ENCODE measurements around the gene RPA1.
A peak's percentile ranks its signal among the peaks of the same experiment; 100 is the strongest.
"Not testable (repeated sequence)": the region's sequence is repeated elsewhere in the genome, so short reads cannot be mapped to it uniquely, and the experiment has no call there.

The RPA1 gene

DNA sequence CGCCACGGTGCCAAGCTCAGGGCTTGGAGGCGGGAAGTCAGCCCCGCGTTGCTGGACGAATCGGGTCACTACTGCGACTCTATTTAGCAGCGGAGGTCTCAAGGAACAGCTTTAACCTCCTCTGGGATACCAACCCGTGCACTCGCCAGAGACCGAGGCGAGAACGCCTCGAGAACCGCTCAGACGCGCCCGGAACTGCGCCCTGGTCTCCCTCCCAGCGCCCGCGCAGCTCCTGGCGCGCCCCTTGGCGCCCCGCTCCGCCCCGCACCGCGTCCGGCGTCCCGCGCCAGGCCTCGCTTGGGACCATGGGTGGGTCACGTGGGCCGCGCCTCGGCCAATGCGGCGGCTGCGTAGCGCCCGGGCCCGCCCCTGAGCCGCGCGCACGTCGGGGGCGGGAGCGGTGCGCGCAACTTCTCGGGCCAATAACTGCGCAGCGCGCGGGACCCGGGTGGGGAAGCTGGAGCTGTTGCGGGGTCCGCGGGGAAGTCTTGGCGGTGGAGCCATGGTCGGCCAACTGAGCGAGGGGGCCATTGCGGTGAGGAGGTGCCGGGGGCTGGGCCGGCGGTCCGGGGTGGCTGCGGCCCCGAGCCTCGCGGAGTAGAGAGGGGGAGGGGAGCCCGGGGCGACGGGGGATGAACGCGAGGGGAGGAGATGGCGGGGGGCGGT, at the start of gene RPA1, which contains the start of gene SMYD4:
TSS of gene RPA1 (plus strand) at position 414 of the 666 bp plus-strand sequence. CDS start at position 503, 89 bp downstream.
TSS of gene SMYD4 (minus strand) at position 311 of the 666 bp plus-strand sequence. CDS start 1,908 bp downstream, outside the sequence.
- DNase-seq = peak; percentile 92

DNA sequence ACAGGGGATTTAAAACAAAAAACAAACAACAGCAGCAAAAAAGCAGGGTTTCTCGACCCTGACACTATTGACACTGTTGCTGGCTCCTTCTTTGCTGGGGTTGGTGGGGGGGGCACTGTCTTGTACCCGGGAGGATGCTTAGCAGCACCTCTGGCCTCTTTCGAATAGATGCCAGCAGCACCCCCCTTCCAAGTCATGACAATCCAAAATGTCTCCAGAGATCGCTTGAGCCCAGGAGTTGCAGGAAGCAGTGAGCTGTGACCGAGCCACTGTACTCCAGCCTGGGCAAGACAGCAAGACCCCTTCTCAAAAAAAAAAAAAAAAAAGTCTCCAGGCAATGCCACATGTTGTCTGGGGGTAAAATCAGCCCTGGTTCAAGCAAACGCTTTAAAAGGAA, 47.6 kb upstream of the RPA1 start:
- DNase-seq = no peak

DNA sequence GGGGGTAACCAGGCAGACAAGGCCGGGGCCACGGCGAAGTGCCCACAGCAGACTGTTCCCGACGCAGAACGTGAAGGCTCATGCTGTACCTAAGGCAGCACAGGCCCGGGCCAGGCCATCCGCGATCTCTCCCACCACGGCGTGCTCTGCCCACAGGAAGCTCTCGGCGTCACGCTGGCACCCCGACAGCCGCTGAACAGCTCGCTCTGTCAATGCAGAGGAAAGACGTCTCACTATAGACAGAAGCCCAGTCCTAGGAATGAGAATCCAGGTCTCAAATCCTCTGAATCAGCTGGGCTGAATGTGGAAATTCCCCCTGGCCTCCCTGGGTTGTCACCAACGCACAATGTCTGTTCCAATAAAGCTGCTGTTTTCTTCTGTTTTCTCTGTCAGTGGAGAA, 46.5 kb upstream of the RPA1 start:
- no peak for DNase-seq

DNA sequence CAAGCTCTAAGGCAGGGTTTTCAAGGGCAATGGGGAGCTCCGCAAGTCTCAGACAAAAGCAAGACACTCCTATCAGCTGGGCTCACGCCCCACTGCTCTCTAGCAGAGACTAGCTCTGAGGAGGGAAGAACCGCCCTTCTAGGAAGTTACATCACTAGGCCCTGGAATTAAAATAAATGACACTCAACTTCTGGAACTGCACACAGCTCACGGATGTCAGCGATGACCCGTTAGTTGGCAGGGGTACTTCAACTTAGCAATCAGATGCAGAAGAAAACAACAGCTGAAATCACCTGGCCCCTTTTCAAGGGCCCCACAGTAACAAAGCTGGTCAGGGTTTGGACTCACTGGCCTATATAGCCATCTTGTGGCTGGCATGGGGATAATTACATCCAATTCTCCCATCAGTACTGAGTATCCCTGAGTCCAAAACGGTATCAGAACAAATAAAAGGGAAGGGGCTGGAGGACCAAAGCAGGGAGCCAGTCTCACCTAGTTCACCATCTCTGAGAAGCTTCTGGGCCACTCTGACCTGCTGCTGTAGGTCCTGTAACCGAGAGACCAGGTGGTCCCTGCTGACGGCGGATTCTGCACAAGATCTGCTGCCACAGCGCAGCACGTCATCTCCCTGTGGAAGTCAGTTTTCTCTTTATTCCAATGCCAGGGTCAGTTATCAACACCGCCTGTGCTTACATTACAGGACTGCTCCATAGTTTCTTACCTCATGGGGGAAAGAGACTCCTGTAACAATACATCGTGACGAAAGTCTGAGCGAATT, 45.8 kb upstream of the RPA1 start:
- peak; percentile 45 for DNase-seq

DNA sequence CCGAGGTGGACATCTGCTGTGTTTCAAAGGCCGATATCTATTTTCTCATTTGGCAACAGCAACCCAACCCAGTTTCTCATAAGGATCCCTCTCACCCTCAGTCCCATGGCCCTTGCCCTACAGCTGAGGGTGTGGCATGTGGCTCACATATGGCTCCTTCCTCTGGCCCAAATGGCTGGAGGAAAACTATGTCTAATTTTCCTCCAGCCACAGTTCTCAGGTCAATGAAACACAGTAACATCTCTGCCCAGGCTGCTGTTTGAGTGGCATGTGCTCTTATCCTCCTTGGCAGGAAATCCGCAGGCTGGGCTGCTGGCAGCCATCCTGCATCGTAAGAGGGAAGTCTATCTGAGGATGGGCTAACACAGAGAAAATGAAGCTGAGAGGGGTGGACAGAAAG, 43.9 kb upstream of the RPA1 start:
- no peak for DNase-seq

DNA sequence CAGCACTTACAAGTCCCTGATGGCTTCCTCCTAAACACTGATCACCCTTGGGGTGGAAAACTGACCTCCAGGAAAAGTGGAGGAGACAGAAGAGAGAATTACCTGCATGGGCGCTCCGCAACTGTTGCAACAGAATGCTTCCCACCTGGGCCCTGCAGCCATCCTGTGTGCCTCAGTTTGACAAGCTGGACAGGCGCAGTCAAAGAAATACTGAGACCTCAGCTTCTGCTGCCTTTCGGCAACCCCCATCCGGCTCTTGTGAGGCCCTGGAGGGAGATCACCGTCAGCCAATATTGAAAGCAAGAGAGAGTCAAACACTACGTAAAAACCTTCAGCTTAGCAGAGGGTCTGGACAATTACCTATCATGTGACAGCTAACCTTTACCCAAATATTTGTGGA, 43.1 kb upstream of the RPA1 start:
- no peak for DNase-seq

DNA sequence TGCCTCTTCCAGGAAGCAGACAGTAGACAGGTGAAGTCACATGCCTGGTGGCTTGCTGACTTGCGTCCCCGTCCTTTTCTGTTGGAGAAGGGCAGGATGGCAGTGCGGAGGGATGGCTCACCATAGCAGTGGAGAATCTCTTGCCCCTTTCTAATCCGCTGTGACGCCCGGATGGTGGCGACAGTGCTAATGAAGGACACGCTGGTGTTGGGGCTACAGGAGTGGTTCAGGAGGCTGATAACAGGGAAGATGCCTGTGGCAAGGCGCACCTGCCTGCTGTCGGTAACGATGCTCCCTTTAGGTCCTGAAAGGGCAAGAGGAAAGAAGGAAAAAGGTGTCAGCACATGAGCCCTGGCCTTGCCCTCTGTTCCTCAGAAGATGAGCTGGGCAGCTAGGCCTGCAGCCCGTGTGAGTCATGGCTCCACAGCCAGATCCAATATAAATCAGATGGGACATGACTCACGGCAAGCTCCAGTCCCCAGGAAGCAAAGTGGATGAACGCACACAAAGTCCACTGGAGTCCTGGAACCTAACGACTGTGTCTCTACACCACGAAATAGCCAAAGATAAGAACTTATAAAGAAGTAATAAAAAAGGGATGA, 42.4 kb upstream of the RPA1 start:
- no peak for DNase-seq

DNA sequence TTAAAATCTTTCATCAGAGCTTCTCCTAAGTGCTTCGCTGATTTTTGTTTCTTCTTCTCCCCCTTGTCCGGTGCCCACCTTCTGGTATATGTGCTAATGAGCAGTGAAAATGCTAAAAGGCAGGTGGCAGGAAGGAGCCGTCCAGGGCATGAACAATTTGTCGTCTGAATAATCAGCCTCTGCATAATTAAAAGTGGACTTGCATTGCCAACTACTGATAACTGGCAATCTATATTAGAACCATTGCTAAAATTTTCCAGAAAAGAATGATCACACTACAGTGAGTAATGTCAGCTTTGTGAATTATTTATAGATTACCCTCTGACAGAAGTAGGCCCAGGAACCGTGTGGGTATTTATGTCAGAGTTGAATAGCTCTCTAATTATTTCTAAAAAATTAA, 39.9 kb upstream of the RPA1 start:
- DNase-seq = peak; percentile 34

DNA sequence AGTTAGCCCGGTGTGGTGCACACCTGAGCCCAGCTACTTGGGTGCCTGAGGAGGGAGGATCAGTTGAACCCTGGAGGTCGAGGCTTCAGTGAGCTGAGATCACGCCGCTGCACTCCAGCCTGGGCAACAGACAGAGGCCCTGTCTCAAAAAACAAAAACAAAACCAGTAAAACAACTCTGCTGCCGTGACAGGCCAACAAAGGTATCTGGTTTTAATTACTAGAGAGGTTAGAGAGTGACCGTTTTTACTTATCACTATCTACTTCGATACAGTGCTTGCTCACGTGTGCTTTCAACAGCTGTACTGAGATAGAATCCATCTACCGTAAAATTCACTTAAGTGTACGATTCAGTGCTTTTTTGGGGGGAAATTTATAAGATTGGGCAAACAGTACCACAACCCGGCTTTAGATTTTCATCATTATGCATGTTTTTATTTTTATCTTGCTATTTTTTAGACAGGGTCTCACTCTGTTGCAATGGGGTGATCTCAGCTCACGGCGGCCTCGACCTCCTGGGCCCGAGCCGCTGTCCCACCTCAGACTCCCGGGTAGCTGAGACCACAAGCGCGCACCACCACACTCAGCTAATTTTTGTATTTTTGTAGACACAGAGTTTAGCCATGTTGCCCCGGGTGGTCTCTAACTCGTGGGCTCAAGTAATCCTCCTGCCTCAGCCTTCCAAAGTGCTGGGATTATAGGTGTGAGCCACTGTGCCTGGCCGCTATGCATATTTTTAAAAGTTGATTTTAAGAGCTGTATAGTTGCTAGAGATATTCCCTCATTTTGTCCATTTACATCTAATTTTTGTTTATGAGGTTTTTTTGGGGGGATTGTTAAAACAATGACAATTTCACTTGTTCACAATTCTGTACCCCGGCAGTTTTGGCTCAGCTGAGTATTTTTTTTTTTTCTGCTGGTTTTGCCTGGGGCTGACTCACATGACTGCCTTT, 37.0 kb upstream of the RPA1 start:
- DNase-seq = peak; percentile 72

DNA sequence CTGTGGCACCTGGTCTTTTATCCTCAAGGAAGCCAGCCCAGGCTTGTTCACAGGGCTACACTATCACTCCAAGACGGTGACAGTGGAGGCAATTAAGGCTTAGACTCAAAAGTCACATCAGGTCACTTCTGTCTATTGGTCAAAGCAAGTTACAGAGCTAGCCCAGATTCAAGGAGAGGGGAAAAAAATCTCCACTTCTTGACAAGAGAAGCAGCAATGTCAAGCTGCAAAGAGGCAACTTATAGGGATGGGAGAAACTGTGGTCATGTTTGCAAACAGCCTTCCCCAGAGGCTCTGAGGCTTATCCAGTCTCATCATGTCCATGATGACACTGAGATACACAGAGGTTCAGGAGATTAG, 36.4 kb upstream of the RPA1 start:
- DNase-seq = peak; percentile 96

DNA sequence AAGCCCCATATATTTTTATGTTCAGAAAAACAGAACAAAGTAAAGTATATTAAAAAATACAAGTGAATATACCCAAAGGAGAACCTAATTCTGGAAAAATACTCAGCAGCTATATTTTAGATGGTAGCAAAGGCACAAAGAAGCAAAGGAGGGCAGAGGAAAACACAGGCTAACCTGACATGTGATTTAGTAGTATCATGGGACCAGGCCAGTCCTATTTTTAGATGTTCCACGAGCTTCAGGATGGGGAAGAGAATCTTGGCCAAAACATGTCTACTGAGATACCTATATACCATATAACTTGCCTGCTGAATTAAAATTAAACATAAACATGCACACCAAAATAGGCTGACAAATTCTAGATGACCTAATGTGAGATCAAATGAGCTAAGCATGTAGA, 33.0 kb upstream of the RPA1 start:
- peak; percentile 74 for DNase-seq

DNA sequence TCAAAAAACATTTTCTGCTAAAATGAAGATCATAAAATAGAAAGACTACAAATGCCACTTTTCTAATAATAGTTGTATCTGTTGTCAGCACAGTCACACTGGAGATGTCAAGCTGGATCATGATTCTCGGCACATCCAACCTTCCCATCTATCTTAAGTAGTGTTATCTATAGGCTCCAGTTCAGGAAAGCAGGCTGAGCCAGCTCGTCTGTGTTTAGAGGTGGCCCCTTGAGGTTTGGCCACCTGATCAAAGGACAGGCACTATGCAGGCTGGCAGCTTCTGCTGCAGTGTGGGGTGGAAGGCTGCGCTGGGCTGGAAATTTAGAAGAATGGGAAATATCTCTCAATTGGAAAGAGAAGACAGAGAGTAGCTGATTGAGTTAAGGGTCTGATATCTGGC, 32.5 kb upstream of the RPA1 start:
- DNase-seq = peak; percentile 90

DNA sequence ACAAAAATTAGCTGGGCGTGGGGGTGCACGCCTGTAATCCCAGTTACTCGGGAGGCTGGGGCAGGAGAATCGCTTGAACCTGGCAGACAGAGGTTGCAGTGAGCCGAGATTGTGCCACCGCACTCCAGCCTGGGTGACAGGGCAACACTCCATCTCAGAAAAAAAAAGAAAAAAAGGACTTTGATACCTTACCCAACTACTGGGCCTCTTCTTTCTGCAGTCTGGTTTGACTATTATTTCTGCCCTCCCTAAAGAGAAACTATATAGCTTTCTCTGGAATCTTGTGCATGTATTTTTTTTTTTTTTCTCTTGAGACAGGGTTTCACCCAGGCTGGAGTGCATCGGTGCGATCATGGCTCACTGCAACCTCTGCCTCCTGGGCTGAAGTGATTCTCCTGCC, 32.0 kb upstream of the RPA1 start:
- DNase-seq = not testable (repeated sequence)

DNA sequence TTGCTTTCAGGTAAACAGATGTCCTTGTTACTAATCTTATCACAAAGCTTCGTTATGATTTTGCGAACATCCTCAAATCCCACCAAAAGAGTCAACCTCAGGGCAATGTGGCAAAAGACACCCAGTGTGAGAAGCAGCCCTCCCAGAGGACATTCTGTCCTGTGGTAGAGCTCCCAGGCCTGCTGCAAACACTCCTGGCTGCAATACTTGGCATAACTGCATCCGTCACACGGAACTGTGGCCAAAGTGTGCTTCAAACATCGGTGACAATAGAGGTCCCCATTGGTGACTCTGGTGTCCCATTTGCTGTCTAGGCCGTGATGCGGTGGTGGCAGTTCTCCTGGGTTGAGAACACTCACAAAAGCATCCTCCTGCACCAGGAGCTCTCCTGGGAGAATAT, 29.6 kb upstream of the RPA1 start:
- no peak for DNase-seq

DNA sequence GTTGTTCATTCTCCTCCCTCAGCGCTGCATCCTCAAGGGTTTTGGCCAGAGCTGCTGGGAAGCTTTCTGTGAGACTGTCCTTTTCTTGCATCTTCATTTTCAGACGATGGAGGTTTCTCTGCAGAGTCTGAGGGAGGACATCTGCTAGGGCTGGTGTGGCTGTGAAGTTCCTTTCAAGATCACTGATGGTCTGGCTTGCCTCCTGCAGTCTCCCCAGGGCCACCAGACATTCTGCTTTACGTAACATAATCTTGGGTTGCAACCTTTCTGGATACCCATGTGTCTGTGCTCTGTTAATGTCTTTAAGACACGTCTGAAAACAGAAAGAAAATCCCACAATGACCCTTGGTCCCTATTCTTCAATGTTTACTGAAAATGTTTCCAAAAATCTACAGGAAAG, 29.1 kb upstream of the RPA1 start:
- no peak for DNase-seq

DNA sequence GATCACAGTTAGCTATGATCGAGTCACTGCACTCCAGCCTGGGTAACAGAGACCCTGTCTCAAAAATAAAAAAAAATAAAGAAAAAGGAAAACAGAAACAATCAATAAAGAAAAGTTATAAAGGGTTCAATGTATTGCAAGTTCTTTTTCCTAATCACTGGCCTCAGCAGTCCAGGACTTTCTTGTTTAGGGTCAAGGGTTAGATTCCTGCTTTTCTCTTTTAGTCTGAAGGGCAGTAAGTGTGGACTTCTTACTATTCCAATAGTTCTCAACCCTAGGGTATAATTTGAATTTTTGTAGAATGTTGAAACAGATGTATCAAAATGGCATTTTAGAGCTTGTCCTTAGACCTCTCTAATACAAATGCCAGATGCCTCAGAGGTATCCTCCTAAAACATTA, 27.4 kb upstream of the RPA1 start:
- DNase-seq = no peak

DNA sequence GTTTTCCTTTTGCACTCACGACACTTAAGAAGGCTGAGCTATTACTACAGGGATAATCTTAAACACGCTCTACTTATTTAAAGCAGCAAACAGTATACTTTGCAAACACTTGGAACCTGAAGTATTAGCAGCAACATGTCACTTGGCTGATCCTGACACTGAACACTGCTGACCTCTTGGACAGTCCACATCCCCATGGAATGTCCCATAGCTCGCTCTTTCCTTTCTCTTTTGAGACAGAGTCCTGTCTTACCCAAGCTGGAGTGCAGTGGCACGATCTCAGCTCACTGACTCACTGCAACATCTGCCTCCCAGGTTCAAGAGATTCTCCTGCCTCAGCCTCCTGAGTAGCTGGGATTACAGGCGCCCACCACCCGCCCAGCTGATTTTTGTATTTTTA, 26.5 kb upstream of the RPA1 start:
- no peak for DNase-seq

DNA sequence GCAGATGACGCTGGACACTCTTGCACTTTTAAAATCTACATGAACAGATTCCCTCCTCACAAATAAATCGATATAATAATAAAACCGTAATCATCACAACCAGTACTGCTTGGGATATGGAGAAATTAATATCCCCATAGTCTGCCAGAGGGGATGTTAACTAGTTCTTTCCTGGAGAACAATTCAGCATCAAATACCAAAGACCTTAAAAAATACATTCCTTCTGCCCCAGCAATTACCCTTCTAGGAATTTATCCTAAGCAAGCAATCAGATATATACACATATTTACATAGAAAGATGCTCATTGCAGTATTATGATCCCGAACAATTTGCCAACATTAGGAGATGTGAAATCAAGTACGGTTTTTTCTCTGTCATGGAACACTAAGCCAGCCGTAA, 21.9 kb upstream of the RPA1 start:
- no peak for DNase-seq

DNA sequence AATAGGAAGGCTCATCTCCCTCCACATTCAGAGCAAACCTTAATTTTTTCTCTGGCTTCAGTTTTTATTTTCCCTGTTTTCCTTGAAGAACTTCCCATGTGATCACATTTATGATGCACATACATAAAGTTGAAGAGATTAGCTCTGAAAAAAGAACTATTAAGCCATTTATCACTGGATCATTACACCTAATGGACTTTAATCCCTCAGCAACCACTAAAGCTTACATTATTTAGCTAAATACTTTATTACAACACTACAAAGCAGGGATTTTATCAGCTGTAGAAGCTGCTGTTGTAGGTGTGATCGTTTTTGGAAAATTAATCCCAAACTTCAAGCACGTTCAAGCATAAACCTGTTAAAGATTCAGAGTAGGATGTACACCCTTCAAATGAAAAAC, 21.2 kb upstream of the RPA1 start:
- DNase-seq = no peak

DNA sequence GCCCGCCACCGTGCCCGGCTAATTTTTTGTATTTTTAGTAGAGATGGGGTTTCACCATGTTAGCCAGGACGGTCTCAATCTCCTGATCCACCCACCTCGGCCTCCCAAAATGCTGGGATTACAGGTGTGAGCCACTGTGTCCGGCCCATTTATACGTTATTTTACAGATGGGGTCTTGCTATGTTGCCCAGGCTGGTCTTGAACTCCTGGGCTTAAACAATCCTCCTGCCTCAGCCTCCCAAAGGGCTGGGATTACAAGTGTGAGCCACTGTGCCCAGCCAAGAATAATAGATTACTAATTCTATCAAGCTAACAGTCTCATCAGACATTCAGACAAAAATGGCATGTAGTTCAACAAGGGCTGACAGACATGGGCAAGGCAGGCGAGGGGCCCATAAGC, 20.0 kb upstream of the RPA1 start:
- not testable (repeated sequence) for DNase-seq

DNA sequence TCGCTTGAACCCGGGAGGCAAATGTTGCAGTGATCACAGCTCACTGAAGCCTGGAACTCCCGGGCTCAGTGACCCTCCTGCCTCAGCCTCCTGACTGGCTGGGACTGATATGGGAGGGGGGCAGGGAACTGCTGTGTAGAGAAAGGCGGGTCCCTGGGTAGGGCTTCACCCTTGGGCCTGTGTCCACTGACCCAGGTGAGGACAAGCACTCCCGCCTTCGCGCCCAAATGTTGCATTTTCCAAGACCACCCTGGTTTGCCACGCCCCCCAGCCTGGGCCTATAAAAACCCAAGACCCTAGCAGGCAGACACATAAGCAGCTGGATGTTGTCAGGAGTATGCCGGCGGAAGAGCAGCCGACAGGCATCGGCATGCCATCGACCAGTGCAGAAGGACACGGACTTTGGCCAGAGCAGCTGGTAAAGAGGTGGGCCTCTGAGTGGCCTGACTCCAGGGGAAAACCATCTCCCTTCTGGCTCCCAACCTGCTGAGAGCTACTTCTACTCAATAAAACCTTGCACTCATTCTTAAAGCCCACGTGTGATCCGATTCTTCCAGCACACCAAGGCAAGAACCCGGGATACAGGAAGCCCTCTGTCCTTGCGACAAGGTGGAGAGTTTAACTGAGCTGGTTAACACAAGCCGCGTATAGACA, 19.2 kb upstream of the RPA1 start:
- no peak for DNase-seq

DNA sequence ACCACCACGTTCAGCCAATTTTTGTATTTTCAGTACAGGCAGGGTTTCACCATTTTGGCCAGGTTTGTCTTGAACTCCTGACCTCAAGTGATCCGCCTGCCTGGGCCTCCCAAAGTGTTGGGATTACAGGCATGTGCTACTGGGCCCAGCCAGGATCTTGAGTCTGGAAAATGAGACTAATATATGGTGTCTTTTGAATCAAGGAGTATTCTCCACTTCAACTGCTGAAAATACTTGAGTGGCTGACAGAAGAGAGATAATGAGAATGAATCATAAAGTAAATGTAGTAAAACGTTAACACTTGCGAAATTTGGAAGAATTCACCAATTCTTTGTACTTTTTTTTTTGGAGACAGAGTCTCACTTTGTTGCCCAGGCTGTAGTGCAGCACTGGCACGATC, 16.7 kb upstream of the RPA1 start:
- no peak for DNase-seq
